Measurements from ENCODE around the gene SLC22A4.

Gene SLC22A4

DNA sequence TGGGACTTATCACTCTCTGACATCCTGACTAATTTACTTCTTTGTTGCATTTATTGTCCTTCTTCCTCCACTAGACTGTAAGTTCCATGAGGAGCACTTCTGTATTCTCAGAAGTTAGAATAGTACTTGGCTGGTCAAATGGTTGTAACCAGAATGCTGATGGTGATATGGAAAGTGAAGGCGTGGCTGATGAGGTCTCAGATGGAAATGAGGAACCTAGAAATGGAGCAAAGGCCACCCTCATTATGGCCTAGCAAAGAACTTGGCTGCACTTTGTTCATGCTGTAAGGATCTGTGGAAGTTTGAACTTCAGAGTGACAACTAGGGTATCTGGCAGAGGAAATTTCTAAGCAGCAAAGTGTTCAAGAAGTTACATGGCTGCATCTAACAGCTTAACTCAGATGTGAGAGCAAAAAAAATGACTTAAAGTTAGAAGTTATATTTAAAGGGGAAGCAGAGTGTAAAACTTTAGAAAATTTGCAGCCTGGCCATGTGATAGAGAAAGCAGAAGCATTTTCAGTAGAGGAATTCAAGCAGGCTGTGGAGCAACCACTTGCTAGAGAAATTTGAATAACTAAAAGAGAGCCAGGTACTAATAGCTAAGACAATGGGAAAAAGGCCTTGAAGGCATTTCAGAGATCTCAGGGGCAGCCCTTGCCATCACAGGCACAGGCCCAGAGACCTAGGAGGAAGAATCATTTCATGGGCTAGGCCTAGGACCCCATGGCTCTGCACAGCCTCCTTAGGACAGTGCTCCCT, 60.4 kb downstream of the SLC22A4 start:
- Histone ChIP-seq H3K27me3 (no peaks in the 10 kb centered on the region), H3K4me1 (no peaks in the 10 kb centered on the region), H3K36me3 (peaks cover 2 to 7% (median 5%) of the 10 kb centered on the region in 3 donors), H3K9me3 (peaks cover 0 to 1% (median 0%) of the 10 kb centered on the region in 3 donors), H3K4me3 (no peak overlapping the region), H3K27ac (no peak overlapping the region)
- DNase-seq = no peak
- intact Hi-C loops (cut with DNase I; ENCODE audit: low total_unique reads) = loop anchor here (10.0 kb wide), 1 partner anchor 50 kb away; no protein-coding TSS in a partner anchor
- TF ChIP-seq CTCF (IDR thresholded peaks at IDR 0.05) = no peak

DNA sequence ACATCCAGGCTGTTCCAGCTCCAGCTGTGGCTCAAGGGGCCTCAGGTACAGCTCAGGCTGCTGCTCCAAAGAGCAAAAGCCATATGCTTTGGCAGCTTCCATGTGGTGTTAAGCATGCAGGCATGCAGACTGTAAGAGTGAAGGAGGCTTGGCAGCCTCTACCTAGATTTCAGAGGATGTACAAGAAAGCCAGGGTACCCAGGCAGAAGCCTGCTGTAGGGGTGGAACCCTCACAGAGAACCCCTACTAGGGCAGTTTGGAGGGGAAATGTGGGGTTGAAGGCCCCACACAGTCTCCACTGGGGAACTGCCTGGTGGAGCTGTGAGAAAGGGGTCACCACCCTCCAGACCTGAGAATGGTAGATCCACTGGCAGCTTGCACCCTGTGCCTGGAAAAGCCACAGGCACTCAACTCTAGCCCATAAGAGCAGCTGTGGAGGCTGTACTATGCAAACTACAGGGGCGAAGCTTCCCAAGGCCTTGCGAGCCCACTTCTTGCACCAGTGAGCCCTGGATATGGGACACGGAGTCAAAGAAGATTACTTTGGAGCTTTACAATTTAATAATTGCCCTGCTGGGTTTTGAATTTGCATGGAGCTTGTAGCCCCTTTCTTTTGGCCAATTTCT, 61.1 kb downstream of the SLC22A4 start:
- Histone ChIP-seq H3K36me3 (peaks cover 0 to 6% (median 0%) of the 10 kb centered on the region in 3 donors), H3K4me3 (no peak overlapping the region), H3K27me3 (no peaks in the 10 kb centered on the region), H3K27ac (no peak overlapping the region), H3K4me1 (no peaks in the 10 kb centered on the region), H3K9me3 (no peaks in the 10 kb centered on the region)
- intact Hi-C loops (cut with DNase I; ENCODE audit: low total_unique reads) = loop anchor here (10.0 kb wide), 1 partner anchor 50 kb away; no protein-coding TSS in a partner anchor
- no peak for TF ChIP-seq CTCF (IDR thresholded peaks at IDR 0.05)
- DNase-seq = no peak

DNA sequence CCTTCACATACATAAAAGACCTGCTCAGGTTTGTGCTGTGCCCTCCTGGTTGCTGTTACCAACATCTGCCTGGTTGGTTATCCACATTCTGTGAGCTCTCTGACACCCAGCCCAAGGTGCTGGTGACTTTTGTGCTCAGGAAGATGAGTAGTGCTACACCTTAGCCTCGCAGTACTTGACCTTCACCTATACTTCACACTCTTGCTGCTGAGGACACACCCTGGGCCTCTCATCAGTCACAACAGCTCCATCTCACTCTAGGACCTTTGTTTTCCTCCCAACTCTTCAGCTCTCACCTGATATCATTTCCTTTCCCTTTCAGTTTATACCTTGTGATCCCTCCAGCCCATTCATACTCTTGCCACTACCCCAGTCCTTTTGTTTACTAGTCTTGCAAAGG, 64.6 kb downstream of the SLC22A4 start:
- Histone ChIP-seq H3K27ac (no peak overlapping the region), H3K27me3 (no peaks in the 10 kb centered on the region), H3K4me3 (no peak overlapping the region), H3K9me3 (no peaks in the 10 kb centered on the region), H3K36me3 (peaks cover 0 to 6% (median 0%) of the 10 kb centered on the region in 3 donors), H3K4me1 (peaks cover 0 to 11% (median 10%) of the 10 kb centered on the region in 4 donors)
- intact Hi-C loops (cut with DNase I; ENCODE audit: low total_unique reads) = loop anchor here (10.0 kb wide), 1 partner anchor 54 kb away; no protein-coding TSS in a partner anchor
- no peak for TF ChIP-seq CTCF (IDR thresholded peaks at IDR 0.05)
- DNase-seq = no peak

GRCh38 chr5:132362086-132362485, 67.9 kb downstream of the SLC22A4 start:
- Histone ChIP-seq H3K4me1 (peaks cover 0 to 29% (median 22%) of the 10 kb centered on the region in 4 donors), H3K27ac (no peak overlapping the region), H3K27me3 (no peaks in the 10 kb centered on the region), H3K4me3 (no peak overlapping the region), H3K36me3 (peaks cover 0 to 6% (median 0%) of the 10 kb centered on the region in 3 donors), H3K9me3 (no peaks in the 10 kb centered on the region)
- no peak for TF ChIP-seq CTCF (IDR thresholded peaks at IDR 0.05)
- intact Hi-C loops (cut with DNase I; ENCODE audit: low total_unique reads) = no loop called here
- DNase-seq = no peak

- peaks cover 0 to 38% (median 22%) of the 10 kb centered on the region in 4 donors for H3K4me1 ChIP-seq
- no peaks in the 10 kb centered on the region for H3K36me3 ChIP-seq
- no peaks in the 10 kb centered on the region for H3K9me3 ChIP-seq
- no peaks in the 10 kb centered on the region for H3K27me3 ChIP-seq
- peak; percentile 76 to 77 for DNase-seq
- peak overlapping the region; percentile 69 to 73 for H3K27ac ChIP-seq
- intact Hi-C loops (cut with DNase I; ENCODE audit: low total_unique reads) = no loop called here
- TF ChIP-seq CTCF (IDR thresholded peaks at IDR 0.05) = no peak
- H3K4me3 ChIP-seq = no peak overlapping the region
These were observed 69.4 kb downstream of the SLC22A4 start for GRCh38 chr5:132363431-132364112.

Measured in tibial artery (tissue), 4 donors.